ENCODE results near the gene ANKRD30BL.
"Not testable (repeated sequence)": the region's sequence is repeated elsewhere in the genome, so short reads cannot be mapped to it uniquely, and the experiment has no call there.

DNA sequence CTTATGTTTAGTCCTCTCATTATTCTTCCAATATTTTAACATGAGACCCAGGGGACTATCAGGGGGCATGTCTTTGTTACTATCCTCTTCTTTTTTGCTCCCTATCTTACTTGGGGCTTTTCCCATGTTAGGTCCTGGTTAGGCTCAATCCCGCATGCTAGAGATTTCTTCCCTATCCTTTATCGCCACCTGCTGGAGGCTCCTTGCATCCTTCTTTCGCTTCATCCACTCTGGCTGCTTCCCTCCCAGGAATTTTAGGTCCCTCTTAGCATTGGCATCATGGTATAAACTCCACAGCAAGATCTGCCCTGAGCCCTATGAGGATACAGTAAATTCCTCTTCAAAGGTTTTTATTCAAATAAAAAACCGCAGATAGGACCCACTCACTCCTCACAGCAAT lies 15.0 kb downstream of the ANKRD30BL start:
- not testable (repeated sequence) for TF ChIP-seq POLR2AphosphoS5, POLR2A (IDR thresholded peaks at IDR 0.05; ENCODE audit: low read depth, low read length)

All from GM12892 (cell line).